GM03348 (cell line): ENCODE data around the gene MAPK7.
"Not testable (repeated sequence)": the region's sequence is repeated elsewhere in the genome, so short reads cannot be mapped to it uniquely, and the experiment has no call there.

Experiments
- DNase-seq: peaks from one replicate; pipeline ENCODE4 v3.0.0; 2012; ENCODE audit warnings: low spot score

MAPK7 gene

DNA sequence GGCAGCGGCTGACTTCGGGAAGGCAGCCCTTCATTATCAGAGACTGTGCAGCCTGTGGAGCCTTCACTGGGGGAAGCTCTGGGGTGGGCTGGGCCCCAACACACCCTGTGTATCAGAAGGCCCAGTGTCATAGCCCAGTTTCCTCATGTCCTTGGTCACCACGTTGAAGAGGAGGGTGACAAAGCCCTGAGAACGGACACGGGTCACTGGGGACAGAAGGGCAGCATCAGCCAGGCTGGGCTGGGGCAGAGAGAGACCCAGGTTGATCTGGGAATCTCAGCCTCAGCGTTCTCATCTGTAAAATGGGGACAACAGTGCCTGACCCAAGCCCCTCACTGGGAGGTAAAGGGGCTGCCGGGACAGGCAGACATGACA, 35.1 kb upstream of the MAPK7 start:
- DNase-seq, result no peak

DNA sequence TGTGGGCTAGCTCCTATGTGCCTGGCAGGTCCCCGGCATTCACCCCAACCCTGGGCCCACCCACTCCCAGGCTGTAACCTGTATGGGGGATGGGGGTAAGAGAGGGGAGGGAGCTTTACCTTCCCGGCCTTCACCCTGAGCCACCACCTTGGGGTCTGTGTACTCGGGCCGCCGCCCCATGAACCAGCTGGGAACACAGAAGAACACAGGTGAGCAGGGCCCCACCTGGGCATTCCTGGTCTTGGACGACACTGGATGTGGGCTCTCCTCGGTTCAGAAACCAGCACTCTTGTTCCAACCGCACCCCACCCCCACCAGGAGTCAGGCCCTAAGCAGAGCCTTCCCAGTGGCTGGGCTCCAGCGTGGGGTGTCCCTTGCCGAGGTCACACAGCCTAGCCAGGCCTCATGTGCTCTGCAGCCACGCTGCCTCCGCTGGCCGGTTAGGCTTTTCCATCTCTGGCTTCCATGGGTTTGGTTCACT, 34.6 kb upstream of the MAPK7 start:
- DNase-seq, result no peak

DNA sequence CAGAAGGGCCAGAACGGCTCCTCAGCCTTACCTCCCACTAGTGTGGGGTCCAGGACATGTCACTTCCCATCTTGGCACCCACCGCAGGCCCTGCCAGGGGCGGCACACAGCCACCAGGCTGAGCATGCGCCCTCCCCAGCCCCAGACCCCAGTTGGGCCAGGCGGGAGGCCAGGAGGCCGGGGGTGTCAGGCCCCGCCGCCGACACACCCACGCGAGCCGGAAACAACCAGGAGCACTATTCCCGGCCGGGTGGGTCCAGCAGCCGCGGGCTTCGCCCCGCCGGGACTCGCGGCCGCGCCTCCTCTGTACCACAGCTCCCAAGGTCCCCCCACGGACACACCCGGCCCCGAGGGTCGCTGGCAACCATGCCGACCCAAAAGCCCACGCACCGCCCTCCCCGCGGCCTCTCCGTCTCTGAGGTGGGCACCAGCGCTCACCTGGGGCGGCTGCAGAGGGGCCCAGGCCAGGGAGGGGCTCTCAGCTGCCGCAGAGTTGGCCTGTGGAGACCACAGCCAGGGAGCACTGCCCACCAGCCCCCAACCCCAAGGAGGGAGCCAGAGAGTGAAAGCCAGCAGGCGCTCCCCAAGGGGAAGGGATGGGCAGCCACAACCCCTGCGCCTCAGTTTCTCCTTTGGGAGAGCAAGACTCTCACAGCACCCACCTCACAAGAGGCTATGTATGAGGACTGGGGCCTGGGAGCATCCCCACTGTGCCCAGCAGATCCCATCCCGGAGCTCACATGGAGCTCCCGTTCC, 33.8 kb upstream of the MAPK7 start:
- no peak for DNase-seq

DNA sequence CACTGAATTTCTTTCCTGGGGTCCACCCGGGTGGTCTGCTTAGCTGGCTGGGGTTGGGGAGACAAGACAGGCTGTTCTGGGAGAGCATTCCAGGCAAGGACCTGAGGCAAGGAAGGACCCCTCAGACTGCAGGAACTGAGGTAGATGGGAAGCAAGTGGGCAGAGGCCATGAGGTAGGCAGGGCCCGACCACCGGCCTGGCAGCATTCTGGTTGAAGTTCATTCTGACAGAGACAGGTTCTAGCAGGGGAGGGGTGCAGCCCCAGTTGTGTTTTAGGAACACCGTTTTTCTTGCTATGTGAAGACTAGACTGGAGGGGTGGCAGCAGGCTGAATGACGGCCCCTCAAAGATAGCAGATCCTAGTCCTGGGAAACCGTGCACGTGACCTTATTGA, 33.2 kb upstream of the MAPK7 start:
- no peak for DNase-seq

DNA sequence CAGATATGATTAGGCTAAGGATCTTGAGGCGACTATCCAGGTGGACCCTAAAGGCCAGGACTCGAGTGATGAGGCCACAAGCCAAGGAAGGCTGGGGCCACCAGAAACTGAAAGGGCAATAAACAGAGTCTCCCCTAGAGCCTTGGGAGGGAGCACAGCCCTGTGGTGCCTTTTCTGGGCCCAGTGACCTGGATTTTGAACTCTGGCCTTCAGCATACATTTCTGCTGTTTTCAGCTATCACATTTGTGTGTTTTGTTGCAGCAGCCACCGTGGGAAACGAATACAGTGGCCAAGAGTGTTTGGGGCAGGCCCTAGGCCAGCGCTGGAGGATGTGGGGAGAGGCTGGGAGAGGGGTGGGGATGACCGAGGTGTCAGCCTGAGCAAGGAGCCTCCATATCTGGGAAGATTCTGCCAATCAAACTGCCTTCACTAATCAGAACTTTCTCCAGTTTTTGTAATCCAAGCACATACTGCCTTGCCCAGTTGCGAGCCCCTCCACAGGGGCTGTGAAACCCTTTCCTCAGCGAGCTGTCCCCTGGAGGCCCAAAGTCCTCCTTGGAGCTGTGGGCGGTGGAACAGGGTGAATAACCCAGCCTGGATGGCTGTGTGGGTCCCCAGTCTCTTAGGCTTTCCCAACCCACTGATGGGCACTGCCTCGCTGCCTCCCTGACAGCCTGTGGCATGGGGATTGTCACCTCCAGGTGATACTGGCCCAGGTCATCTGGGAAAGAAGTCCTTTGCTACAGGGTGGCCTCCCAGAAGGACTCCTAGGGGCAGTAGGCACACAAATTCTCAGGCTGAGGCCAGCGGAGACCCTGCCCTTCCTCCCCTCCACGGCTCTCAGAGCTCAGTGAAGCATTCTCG, 32.6 kb upstream of the MAPK7 start:
- no peak for DNase-seq

DNA sequence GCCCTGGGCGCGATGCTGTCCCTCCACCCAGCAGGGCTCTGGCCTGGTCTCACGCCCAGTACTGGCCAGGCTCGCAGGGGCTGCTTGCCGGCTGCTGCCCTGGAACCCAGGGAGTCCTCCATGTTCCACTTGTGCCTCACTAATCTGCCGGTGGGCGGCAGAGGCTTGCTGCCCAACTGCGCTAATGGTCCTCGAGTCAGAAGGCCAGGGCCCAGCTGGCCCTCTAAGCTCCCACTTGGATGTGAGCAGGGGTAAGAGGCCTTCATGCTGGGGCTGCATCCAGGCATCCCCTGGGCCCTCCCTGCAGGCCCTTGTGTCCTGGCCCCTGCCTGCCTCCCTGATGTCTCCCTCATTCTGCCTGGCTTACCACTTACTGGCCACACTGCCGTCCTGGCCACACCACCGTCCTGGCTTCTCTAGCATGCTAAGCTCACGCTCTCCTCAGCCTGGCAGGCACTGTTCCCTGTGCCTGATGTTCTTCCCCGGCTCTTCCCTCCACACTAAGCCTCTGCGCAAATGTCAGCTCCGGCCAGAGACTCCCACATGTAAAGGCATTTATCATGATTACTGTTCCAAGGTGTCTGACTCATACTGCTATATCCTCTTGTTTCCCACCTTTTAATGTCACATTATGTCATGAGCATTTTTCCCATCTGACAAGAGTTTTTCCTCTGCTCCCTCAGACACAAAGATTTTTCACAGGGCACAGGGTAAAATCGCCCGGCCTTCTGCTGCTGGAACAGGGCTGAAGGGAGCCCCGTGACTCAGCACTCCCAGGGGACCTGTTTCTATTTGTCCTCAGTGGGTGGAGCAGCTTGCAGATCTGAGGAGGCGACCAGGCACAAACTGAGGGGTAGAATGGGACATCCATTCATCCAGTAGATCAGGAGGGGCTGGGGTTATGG, 31.7 kb upstream of the MAPK7 start:
- peak; percentile 85 for DNase-seq

DNA sequence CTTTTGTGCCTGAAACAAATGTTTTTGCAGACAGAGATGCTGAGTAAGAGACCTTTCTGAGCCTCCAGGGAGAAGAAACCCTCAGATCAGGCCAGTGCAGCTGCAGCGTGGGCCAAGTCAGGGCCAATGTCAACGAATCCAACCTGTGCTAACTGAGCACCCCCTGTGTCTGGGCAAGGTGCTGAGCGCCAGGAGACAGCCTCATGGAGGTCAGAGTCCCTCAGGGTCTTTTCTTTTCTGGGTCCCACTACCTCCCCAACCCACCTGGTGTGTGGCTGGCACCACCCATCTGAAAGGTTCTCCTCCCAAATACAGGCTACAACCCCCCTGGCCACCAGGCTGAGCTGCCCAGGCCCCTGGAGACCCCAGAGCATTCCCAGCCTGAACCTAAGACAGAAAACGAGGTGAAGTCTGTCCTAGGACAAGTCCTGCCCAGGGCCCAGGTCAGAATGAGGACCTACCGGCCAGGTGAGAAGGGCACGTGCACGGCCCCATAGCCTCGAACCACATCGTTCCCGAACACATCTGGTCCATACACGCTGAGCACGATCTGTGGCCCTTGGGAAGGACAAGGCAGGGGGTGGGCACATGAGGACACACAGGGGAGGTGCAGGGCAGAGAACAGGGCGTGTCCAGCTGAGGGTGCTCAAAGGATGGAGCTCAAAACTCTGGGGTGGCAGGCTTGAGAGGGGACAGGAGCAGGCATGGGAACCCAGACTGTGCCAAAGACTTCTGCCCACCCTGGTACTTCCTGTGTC, 30.8 kb upstream of the MAPK7 start:
- no peak for DNase-seq

DNA sequence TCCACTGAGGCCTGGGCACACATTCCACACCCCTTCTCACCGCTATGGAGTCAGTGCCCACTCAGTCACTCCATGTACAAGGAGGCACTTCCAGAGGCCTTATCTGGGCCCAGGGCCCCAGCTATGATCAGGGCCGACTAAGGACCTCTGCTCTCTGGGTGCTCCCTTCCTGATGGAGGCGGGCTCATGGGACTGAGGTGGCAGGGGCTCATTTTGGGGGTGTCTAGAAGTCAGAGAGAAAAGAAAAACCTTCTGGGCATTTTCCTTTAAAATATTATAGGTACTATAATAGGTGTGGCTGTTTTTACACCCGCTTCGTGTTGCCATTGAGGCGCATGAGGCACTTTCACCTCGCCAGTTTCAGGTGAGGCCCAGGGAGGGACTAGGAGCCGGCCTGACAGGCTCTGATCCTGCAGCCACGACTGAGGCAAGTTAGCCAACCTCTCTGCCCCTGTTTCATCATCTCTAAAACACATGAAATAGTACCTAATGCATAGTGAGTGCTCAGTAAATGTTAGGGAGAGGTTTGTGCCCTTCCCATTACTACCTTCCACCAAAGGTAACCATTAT, 30.1 kb upstream of the MAPK7 start:
- DNase-seq, result no peak

DNA sequence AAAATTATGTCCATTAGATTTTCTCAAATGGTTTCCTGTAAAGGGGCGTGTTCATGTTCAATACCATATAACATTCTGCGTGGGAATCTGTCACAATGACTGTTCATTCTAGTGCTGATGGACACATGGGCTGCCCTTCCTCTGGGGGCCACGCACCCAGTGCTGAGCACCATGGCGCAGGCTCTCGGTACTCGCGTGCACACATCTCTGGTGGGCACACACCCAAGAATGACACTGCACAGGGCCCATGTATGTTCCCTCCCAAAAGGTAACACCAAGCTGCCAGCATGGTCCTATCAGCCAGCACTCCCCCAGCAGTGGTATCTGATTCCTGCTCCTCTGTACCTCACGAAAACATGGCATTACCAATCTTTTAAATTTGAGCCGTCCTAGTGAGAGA, 29.5 kb upstream of the MAPK7 start:
- no peak for DNase-seq

DNA sequence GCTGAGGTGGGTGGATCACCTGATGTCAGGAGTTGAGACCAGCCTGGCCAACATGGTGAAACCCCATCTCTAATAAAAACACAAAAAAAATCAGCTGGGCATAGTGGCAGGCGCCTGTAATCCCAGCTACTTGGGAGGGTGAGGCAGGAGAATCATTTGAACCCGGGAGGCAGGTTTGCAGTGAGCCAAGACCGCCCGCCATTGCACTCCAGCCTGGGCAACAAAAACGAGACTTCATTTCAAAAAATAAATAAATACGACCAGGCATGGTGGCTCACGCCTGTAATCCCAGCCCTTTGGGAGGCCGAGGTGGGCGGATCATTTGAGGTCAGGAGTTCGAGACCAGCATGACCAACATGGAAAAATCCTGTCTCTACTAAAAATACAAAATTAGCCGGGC, 24.9 kb upstream of the MAPK7 start:
- DNase-seq, result not testable (repeated sequence)

DNA sequence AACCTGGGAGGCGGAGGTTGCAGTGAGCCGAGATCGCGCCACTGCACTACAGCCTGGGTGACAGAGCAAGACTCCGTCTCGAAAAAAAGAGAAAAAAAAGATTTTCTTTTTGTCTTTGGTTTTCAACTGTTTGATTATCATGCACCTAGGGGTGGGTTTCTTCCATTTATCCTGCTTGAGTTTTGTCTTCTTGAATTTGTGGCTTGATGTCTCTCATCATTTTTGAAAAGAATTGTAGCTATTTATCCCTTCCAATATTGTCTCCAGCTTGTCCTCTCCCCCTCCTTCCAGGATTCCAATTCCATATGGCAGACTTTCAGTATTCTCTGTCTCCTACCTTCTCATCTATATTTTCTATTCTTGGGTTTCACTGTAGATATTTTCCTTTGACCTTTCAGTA, 23.6 kb upstream of the MAPK7 start:
- DNase-seq, result no peak

DNA sequence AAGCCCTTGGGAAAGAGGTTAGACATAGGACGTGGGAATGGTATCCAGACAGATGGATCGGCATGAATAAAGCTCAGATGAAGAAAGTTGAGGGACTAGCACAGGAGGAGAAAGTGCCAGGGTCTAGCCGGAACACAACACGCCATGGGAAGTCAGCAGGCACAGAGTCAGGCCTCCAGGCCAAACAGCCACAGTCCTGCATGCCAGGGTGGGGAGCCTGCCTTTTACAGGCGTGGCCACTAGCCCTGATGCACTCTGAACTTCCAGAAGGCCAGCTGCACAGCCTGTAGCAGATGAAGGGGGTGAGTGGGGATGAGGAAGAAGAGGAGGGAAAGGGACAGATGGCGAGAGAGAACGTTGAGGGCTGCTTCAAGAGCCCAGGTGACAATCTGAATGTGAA, 20.9 kb upstream of the MAPK7 start:
- DNase-seq, result no peak

DNA sequence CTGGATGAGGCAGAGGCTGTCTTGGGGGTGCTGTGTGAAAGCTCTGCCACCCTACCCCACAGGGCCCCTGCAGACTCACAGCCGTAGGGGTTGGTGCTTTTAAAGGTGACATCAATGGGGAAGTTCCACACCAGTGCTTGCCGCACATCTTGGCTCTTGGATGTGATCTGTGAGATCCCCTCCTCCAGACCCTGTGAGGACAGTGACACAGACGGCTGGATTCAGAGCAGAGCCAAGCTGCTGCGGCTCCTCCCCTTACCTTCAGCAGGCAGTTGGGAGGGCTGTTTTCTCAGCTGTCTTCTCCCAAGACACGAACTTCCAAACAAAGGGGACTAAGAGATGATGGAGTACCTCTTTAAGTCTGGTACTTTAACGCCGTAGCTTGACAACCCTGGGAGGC, 20.5 kb upstream of the MAPK7 start:
- DNase-seq, result no peak

DNA sequence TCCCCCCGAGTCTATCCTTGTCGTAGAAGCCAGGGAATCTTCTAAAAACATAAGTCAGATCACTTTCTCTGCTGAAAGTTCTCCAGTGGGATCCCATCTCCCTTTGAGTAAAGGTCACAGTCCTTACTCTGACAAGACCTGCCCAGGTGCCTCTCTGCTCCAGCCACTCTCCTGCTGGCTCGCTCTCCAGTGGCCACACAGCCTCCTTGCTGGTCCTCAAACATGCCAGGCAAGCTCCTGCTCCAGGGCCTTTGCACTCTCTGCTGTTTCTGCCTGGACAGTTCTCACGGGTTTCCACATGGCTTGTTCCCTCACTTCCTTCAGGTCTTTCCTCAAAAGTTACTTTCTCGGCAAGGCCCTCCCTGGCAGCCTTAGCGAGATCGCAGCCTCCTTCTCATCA, 19.1 kb upstream of the MAPK7 start:
- no peak for DNase-seq

DNA sequence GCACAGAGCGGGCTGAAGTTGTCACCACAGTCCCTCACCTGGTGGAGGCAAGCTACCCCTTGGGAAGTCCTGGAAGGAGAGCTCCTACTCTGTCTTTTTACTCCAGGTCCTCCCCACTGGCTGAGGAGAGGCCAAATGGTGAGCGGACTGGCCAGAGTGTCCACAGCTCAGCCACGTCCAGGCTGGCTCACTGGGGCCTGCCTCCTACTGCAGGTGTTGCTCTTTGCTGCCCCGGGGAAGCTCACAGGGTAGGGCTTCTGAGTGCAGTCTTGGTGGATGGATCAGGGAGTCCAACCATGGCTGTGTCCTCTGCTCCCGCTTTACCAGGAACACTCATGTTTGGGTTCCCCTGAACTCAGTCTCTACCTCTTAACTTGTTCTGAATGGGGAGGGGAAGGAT, 18.4 kb upstream of the MAPK7 start:
- no peak for DNase-seq

DNA sequence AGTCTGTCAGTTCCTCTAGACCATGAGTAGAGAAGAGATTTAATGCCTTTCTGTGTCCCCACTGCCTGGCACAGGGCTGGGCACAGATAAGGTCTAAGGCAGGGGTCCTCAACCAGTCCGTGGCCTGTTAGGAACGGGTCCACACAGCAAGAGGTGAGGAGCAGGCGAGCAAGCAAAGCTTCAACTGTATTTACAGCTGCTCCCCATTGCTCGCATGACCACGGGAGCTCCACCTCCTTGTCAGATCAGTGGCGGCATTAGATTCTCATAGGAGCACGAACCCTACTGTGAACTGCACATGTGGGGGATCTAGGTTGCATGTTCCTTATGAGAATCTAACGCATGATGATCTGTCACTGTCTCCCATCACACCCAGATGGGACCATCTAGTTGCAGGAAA, 17.5 kb upstream of the MAPK7 start:
- DNase-seq, result no peak

DNA sequence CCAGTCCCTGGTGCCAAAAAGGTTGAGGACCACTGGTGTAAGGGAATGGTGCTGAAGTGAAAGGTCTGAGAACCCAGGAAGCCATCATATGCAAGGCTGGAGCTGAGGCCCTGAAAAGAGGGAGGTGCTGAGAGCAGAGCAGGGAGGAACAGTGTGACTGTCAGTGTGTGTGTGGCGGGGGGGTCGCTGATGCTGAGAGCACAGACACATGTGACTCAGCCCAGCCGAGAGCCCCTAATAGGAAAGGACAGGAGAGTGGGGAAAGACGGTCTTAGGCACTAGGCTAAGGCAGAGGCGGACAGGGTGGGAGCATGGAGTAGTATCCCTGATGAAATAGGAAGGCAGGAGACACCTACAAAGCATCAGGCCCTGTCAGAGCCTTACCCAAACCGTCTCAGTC, 17.0 kb upstream of the MAPK7 start:
- DNase-seq, result no peak

DNA sequence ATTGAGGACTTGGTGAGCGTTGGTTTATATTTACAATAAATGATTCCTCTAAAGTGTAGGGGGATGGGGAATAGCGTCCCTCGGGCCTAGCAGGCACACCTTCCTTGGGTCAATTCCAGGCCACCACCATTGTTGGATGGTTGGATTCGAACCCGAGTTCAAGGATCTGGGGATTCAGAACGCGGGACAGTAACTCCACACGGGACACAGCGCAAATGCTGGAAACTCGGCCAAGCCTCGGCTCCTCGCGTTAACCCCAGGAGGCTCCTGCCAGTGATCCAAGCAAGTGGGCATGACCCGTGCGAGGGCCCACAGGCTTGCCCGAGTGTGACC, 16.4 kb upstream of the MAPK7 start:
- DNase-seq, result no peak

DNA sequence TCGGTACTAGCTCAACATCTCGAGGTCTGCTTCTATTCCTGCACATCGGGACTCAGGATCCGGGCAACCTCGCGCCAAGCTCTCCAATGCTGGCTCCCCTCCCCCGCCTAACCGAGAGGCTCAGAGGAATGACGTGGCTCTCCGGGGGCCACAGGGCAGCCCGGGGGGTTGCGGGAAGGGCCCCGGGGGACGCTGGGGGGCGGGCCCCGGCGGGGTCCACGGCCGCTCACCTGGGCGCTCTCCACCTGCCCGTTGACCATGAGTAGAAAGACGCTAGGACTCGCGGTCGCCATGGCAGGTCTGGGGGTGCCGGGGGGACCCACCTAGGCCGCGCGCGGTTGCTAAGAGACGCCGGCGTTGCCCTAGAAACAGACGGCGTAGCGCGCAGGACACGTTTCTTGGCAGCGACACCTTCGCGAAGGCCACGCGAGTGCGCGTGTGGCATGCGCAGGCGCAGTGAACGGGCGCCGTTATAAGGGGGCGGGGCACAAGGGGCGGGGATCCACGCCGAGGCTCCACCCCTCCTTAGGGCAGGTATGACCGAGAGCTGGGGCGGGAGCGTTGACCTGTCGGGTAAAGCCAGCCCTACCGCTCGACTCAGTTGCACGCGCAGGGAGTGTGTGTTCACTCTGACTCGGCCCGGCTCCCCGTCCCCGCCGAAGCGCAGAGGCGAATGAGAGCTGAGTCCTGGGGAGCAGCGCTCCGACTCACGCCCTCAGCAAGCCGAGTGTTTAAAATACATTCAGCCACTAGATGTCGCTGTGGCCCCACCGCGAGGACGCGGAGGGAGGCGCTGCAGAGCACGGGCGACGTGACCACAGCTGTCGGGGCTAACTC, 15.8 kb upstream of the MAPK7 start, which contains the start of gene B9D1:
Gene B9D1 (minus strand): TSS at position 447 of the 837 bp plus-strand sequence. CDS start 154 bp downstream, at position 293.
- peak; percentile 97 for DNase-seq

DNA sequence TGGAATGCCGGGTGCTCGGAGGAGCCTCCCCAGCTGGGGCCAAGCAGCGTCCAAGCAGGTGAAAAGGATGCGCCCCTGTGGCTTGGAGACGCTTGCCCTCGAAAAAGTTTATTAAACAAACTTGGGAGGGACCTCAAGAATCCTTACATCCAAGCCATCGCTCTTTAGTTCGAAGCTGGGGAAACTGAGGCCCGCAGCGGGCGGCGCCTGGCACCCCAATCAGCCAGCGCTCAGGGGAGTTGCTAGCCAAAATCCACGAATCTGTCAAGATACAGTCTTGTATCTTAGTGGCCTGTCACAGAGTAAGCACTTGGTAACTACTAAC, 15.2 kb upstream of the MAPK7 start:
- DNase-seq, result no peak
